ENCODE data around the gene HOXA6.
A peak's percentile ranks its signal among the peaks of the same experiment; 100 is the strongest.

GRCh38 chr7:27189295-27189996 lies 41.9 kb upstream of the HOXA6 start:
- TF ChIP-seq CTCF (IDR thresholded peaks at IDR 0.05) = no peak
- TF ChIP-seq POLR2A (IDR thresholded peaks at IDR 0.05) = peak; percentile 54
